ENCODE data around the gene FSD1.

Gene FSD1

DNA sequence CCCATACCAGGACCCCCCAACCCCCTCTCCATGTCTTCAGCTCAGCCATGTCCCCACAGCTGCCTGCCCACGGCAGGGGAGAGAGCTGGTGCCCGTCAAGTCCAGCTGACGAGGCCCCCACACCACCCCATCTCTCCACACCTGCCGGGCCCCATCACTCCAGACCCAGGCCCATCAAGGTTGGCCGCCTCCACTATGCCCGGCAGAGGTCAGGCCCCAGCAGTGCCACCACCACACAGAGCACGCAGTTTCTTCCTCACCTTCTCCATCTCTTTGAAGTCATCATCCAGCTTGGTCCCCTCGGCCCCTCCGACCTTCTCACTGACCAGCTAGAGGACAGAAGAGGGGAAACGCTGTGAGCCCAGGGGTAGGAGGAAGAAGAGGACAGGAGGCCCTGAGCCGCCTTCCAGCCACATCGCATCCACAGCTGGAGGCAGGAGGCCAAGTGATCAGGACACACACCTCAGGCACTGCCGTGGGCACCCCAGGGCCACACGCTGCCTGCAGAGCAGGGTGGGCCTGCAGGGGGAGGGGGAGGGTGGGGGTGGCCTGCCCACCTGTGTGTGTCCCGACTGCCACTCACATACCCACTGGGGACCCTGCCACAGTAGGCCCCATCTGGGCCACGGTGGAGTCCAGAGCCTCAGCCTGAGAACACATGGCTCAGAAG is 62.4 kb downstream of the FSD1 start:
- no peak for DNase-seq

DNA sequence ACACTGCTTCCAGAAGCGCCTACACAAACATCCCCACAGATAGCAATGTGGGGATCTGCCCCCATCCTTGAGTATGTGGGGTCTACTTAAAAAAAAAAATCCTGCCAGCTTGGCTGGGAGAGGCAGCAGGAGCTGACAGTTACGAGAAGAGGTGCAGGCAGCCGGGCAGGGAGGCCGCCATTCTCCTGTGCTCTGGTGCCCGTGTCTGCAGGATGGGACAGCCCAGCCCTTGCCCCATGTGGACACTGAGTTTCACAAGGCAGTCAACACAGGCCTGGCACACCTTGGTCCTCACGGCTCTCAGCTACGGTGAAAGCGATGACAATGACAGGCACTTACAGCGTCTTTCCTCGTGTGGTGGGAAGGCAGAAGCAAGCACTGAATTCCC is 62.9 kb downstream of the FSD1 start:
- no peak for DNase-seq

DNA sequence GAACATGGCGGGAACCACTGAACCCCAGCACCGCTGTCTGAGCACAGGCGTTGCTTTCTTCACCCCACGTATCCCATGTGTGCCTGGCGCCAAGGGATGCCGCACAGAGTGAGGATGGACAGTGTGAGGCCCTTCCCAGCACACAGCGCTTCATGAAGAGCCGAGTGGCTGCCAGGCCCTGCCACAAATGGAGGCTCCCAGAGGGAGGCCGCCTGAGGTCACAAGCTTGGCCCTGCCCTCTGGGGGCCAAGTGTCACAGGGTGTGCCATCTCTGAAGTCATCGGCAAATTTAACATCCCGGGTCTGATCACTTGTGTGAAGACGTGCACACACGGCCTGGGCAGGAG is 63.4 kb downstream of the FSD1 start:
- no peak for DNase-seq

DNA sequence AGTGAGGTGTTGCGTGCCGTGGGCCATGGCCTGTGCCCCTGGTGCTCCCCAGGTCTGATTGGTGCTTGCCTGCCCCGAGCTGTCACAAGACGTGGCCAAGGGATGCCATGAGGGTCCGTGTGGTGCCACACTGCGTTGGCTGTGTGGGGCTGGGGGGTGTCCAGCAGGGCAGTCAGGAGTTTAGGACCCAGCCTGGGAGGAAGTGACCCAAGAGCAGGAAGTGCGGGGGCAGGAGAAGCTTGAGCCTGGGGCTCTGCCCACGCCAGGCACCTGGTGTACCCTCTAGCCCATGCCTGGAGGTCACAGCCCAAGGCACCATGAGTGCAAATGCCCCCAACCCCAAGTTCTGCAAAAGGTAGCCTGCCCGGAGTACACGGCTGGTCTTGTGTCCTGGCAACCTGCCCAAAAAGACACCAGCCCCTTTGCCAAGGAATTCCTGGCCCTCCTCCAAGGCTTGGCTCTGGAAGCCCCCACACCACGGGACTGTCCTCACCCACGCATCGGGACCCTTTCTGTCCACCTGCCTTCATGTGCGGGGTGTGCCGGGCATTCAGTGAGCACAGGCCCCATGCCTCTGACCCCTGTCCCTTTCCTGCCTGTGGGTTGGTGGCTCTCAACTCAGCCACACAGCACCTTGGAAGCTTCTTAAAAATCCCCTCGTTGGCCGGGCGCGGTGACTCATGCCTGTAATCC is 63.9 kb downstream of the FSD1 start:
- DNase-seq, result no peak

DNA sequence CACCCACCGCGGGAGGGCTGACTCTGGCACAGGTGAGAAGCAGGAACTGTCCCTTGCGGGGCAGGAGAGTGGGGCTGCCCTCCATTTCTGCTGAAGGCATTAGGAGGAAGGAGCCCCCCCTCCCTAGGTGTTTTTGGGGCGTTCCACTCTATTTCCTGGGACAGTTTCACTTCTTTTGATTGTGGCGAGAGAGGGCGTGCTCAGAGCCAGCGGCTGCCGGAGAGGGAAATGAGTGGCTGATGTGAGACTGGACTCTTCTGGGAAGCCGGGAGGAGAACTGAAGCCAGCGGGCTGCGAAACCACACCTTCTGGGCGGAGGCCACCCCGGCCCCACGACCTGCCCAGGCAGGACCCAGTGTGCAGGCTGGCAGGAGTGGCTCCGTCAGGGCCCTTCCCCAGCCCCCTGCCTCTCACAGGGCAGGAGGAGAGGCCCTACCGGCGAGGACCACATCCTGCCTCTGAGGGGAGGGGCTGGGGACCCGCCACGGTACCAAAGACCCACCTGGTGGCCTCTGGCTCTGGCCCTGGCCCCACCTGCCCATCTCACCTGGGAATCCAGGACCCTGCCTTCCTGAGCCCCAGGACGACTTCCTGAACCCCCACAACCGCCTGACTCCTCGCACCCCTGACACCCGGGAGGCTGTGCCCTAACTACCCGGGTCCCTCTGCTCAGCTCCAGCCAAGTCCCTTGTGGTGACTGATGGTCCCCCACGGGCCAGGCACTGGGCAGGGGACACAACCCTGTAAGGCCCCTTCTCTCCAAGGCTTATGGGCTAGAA is 64.9 kb downstream of the FSD1 start:
- peak; percentile 69 for DNase-seq

DNA sequence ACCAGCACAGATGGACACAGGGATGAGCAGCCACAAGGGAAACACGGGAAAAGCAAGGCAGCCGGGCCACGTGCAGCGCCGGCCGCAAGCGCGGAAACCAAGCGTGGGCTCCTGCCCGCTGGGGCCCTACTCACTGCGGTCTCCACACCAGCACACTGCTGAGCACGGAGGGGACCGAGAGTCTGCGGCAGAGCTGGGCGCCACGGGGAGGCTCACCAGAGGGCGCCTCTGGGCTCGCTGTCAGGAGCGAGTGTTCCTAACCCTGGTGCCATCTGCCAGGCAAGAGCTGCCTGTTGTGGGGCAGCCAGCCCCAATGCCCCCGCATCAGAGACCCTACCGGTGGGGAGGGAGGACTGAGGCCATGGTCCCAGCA is 65.5 kb downstream of the FSD1 start:
- DNase-seq, result peak; percentile 85

DNA sequence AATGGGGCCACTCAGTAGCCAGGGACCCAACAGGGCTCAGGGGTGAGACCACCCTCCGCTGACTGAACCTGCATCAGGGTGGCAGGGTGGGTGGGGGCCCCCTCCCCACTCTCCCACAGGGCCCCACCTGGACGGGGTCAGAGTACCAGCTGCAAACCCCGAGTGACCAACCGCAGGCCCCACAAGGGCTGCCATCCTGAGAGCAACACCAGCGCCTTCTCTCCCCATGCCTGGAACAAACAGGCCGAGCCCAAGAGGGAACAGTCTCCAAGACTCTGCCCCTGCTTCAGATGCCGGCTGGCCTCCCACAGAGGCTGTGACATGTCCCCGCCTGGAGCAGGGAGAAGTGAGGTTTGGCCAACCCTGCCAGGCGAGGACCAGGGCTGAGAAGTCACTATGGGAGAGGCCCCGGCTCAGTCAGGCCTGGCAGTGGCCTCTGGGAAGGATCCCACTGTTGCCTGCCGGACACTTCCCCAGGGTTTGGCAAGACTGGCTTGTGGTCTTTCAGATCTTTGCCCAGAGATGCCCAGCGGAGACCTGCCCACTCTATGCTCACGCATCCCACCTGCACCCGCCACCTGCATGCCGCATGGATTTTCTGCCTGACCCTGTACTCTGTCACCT is 66.1 kb downstream of the FSD1 start:
- no peak for DNase-seq

DNA sequence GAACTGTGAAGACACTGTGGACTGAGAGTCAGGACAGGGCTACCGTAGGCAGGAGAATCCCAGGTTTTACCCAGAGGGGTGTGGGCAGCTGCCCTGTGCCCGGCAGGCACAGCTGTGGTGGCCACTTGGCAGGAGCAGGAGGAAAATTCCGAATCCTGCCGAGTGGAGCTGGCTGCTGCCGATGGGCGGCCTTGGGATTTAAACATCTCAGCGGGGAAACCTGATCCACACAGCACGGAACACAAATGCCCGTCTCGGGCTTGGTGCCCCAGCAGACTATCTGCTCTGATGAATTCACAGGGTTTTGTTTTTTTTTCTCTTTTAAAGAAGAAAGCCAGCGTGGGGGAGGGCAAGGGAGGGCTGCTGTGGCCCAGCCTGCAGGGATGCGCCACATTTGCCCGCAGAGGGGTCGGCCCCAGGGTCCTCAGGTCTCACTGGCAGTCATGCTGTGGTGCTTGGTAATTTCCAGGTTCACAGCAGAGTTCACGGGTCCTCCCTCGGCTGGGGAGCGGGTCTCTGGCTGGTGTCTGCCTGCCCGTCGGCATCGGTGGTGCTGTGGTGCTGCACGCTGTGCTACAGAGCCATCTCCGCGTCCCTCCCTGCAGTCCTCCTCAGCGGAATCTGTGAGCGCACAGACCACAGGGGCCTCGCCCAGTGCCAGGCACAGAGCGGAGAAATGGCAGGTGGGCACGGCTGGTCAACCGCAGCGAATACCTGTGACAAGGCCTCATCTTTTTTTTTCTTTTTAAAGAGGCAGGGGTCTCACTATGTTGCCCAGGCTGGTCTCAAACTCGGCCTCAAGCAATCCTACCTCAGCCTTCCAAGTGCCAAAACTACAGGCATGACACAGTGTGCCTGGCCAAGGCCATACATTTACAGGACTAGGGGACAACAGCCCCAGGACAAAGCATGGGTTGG is 67.1 kb downstream of the FSD1 start:
- no peak for DNase-seq

DNA sequence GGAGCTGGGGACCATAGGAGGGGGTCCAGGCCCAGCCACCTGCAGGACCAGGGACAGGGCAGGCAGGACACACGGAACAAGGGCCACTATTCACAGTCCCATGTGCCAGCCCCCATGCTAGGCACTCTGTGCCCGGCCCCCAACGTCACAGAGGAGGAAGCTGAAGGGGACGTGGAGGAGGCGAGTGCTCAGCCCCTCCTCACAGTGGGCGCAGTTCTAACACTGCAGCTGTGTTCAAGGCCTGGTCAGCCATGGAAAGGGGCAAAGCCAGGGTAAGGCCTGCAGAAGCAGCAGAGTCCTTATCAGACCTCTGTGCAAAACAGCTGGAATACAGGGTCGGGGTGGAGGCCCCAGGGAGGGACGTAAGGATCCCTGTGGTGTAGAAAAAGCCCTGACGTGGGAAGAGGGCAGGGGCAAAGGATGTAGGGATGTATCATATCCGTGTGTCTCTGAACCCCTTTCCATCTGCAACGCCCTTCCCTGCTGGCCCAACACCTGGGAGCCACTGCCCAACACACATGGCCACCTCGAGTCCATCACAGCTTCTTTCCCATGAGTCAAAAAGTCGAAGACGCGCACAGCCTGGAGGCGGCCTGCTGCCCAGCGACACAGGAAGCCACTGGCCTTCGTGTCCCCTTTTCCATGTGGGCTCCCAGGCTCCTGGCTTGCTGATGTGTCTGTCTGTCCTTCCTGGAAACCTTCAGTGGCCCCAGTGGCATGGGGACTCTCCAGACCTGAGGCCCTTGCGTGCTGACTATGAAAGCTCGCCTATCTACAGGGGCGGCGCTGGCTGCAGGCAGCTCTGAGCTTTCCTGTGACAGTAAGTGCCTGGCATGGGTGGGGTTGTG is 68.0 kb downstream of the FSD1 start:
- DNase-seq, result no peak

DNA sequence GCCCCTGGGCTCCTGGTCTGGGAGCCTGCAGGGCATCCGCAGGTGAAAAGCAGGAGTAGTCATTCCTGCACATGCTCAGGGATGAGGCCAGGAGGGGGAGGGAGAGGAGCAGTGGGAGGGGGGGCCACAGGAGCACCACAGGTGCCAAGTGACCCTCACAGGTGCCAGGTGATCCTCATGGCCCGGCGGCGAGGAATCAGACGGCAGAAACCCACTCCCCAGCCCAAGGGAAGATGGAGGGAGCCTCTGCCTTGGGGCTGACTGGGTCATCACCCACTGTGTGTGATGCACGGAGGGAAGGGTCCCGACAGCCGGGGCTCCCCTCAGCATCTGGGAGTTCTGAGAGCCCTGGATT is 68.6 kb downstream of the FSD1 start:
- no peak for DNase-seq
